ENCODE results near the gene GATAD2A. TPM values are rescaled to one million over a fixed set of nuclear protein-coding genes. Genes with fewer than 3 reads are reported as not detected.

GATAD2A gene
- total and polyA plus RNA-seq, 10 of the 15 experiments (the other 5 are each of a cell fraction or from before 2014, with no cell fraction given), result 2.6 to 173 (median 32.0) TPM

- Histone ChIP-seq H3K36me3 (ENCODE audit: control insufficient read depth in 2 of 2, insufficient read depth in 2 of 2, low read length in 1 of 2) (peaks cover 7 to 8% of the 10 kb centered on the region in 2 experiments), H3K9ac (ENCODE audit: control insufficient read depth, insufficient read depth, low read length) (no peak overlapping the region), H3K9me3 (replicated peaks; ENCODE audit: control insufficient read depth, insufficient read depth, low read length) (peaks cover 2% of the 10 kb centered on the region; the same call in 1 of the 3 replicates), H3K4me1 (ENCODE audit: control insufficient read depth, insufficient read depth, low read length) (peaks cover 41% of the 10 kb centered on the region), H3K4me2 (ENCODE audit: control insufficient read depth, insufficient read depth) (no peak overlapping the region), H4K20me1 (ENCODE audit: control insufficient read depth, insufficient read depth) (peaks cover 5% of the 10 kb centered on the region), H3K79me2 (ENCODE audit: control insufficient read depth, insufficient read depth, low read length) (peaks cover 29% of the 10 kb centered on the region), H3K4me3 (no peak overlapping the region), H3K27me3 (replicated peaks in 1 of 2; ENCODE audit: control insufficient read depth in 2 of 2, insufficient read depth in 2 of 2, low read length in 1 of 2) (no peaks in the 10 kb centered on the region), H2AFZ (ENCODE audit: control insufficient read depth, low read depth, low read length) (no peak overlapping the region), H3K27ac (ENCODE audit: control insufficient read depth, insufficient read depth) (no peak overlapping the region)
- ChIA-PET CTCF (interaction anchor here (0.7 to 2.1 kb wide), 7 partner anchors 10 to 111 kb away, joined by 3 to 8 read pairs (median 3); no protein-coding TSS in a partner anchor), RAD21 (ENCODE audit: unreplicated experiment) (interaction anchor here (0.6 to 1.2 kb wide), 4 partner anchors 15 to 110 kb away, joined by 4 read pairs; no protein-coding TSS in a partner anchor), SMC1A (ENCODE audit: uncharacterized antibody, unreplicated experiment) (interaction anchor here (0.9 to 2.2 kb wide), 4 partner anchors 10 to 108 kb away, joined by 3 to 6 read pairs (median 4); no protein-coding TSS in a partner anchor), POLR2A (interaction anchor here (0.6 kb wide), 1 partner anchor 29 kb away, joined by 6 read pairs; no protein-coding TSS in a partner anchor)
- BruUV-seq (replicated peaks), result no TSS peak
- no peak for ATAC-seq
- 96% methylated on average over 19 of the region's 21 CpGs for WGBS (ENCODE audit: insufficient coverage, insufficient replicate concordance, low lambda C conversion rate, missing lambda C conversion rate)
- no peak for DNase-seq (ENCODE audit: low read depth, low spot score)
- intact Hi-C loops (cut with micrococcal nuclease; ENCODE audit: unreplicated experiment) (no loop called here), in situ Hi-C loops (cut with MboI) (no loop called here)
- TF ChIP-seq STAT1 (conservative IDR thresholded peaks at IDR 0.05), result no peak
- TF ChIP-seq ZNF274 (IDR thresholded peaks at IDR 0.05; ENCODE audit: insufficient read depth, insufficient read length), result no peak
- no peak for TF ChIP-seq SREBF2 (IDR thresholded peaks at IDR 0.05; ENCODE audit: low read length)
- TF ChIP-seq RAD21 (IDR thresholded peaks at IDR 0.05; ENCODE audit: insufficient read depth, low read depth, low read length), result no peak
- no peak for TF ChIP-seq CEBPB (IDR thresholded peaks at IDR 0.05; ENCODE audit: borderline replicate concordance in 1 of 2, low read depth in 2 of 2, low read length in 2 of 2)
- TF ChIP-seq CHD2 (IDR thresholded peaks at IDR 0.05; ENCODE audit: borderline replicate concordance, low read depth, low read length), result no peak
- no peak for TF ChIP-seq HSF1 (IDR thresholded peaks at IDR 0.05; ENCODE audit: low read depth, low read length)
- TF ChIP-seq MTA2 (IDR thresholded peaks at IDR 0.05; ENCODE audit: low read depth), result no peak
- TF ChIP-seq CREM (IDR thresholded peaks at IDR 0.05; ENCODE audit: low read depth), result no peak
- no peak for TF ChIP-seq TBL1XR1 (IDR thresholded peaks at IDR 0.05; ENCODE audit: low read depth, low read length)
- no peak for FAIRE-seq
Measured at GRCh38 chr19:19475015-19475765, 69.7 kb downstream of the GATAD2A start.

Data from GM12878 (cell line).